Activated T-cell treated with anti-CD3 and anti-CD28 coated beads for 1 hour (primary cell): ENCODE results near the gene GRB2.
A peak's percentile ranks its signal among the peaks of the same experiment; 100 is the strongest.
"Not testable (repeated sequence)": the region's sequence is repeated elsewhere in the genome, so short reads cannot be mapped to it uniquely, and the experiment has no call there.

Experiments used
- DNase-seq: peaks from one replicate; pipeline ENCODE4 v3.0.0-alpha.2; 2020; ENCODE audit warnings: low read depth

Gene GRB2

DNA sequence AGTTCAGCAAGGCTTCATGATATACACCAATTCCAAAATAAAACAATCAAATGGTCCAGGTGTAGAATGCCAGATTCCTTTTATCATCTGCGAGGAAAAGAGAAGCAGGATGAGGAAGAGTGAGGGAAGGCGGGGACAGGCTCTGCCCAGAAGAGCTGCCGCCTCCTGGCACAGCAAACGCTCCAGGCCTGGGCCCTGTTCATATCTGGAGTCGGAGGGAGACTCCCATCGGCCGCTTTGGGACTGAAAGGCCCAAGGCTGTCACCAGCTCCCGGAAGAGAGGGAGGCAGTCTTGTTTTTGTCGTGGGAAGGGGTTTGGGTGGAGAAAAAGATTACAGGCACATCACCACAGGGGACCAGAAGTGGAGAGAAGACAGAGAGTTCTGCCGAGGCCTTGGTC is 87.3 kb downstream of the GRB2 start:
- DNase-seq: no peak

DNA sequence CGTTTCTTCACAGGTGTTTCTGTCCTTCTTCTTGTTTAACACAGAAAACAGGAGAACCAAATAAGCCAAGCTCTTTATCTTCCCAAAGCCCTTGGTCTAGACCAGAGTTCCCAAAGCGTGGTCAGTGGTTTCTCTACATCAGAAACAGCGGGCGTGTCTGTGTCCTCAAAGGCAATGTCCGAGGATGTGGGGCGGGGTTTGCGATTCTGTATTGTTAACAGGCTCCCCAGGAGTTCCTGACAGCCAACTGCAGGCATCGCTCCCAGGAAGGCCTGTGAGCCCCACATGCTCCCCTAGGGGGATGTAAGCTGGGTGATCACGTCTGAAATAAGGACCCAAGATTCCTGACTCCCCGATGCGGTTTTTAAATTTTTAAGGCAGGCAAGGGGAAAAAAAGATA is 87.8 kb downstream of the GRB2 start:
- DNase-seq: no peak

- no peak for DNase-seq
Measured at GRCh38 chr17:75316253-75316652, 89.2 kb downstream of the GRB2 start.

DNA sequence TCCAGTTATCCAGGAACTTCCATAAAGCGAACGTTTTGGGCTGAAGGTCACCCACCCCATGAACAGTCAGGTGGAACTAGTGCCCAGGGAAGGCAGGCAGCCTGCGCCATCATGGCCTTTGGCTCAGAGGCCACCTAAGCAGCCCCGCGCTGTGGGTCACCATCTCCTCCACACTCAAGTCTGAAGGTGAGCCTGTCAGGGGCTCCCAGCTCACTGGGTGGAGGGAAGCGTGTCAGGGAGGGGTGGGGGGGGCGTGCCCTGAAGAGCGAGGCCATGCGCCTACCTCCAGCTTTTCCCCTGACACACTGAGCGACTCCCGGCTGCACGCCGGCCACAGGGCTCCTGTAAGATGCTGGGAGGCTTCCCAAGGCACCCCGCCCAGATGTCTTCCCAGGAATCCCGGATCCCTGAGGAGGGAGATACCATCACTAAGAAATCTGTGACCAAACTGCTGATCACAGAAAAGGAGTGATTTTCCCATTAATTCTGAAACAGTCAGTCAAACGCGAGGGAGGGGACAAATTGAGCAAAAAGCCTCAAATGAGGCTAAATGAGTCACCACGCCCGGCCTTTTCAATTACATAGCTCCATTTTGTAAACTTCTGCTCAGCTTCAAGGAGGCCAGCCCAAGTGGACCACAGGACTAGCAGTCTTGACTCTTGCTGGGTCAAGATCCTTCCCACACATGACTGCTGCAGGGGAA is 89.8 kb downstream of the GRB2 start:
- DNase-seq: no peak

DNA sequence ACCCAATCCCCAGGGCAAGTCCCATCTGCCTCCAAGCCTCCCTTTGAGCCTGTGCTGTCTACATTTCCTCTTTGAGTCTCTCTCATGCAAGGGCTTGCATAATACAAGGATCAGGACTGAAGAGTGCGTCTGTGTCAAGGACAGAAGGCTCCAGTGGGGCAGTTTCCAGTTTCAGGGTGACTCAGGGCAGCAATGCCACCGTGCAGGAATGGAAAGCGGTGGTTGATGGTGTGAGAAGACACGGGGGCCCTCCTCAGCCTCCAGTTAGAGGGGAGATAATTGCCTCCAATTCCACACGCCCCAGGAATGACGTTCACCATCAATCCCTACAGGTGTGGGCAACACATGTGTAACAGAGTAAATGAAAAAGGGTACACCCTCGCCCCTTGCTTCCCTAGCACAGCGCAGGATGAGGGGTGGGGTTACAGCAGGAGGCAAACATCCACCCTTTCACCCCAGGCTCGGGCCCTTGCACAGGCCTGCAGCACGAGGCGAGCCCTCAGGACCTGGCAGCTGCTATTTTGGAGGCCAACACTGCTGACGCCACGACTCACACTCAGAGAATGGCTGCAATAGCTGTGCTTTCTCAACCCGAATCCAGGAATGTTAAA is 91.4 kb downstream of the GRB2 start:
- no peak for DNase-seq

GRCh38 chr17:75308732-75309629 is 96.5 kb downstream of the GRB2 start:
- DNase-seq: no peak

DNA sequence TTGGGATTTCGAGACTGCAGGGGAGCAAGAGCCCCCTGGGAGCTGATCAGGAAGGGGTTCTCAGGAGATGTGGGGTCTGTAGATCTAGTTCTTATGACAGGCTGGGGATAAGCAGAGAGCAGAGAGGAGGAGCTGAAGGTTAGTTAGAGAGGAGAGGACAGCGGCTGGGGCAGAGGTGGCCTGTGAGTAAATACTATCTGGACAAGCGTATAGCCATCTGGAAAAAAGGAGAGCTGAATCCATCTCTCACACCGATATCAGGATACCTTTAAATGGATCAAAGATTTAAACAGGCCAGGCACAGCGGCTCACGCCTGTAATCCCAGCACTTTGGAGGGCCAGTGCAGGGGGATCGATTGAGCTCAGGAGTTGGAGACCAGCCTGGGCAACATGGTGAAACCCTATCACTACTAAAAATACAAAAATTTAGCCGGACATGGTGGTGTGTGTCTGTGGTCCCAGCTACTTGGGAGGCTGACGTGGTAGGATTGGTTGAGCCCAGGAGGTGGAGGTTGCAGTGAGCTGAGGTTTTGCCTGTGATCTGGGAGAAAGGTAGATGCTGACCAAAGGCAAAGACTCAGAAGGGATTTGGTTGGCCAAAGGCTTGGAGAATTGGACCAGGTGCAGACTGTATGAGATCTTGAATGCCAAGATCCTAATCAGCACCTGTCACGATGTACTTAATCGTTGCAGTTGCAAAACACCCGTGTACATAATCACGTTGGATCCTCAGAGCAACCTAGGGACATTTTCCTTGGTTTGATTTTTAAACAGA is 97.3 kb downstream of the GRB2 start:
- DNase-seq: no peak

DNA sequence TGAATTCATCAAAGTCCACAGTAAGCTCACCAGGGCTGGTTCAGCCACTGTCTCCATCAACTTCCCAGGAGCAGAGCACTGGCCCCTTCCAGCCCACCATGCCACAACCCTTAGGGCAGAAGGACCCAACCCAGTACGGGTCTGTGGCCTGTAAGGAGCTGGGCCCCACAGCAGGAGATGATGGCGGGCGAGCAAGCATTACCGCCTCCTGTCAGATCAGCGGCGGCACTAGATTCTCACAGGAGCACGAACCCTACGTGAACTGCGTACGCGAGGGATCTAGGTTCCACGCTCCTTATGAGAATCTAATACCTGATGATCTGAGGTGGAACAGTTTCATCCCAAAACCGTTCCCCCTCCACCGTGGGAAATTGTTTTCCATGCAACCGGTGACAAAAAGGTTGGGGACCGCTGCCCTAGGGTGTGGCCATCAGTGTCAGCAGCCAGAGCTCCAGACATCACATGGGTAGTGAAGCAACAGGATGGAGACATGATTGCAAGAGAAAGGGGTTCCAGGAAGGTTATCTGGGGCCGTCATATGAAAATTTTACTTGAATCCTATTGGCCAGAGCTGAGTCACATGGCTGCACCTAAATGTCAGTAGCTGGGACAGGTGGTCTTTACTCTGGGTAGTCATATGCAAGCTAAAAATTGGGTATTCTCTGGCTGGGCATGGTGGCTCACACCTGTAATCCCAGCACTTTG is 103.8 kb downstream of the GRB2 start:
- DNase-seq: no peak

DNA sequence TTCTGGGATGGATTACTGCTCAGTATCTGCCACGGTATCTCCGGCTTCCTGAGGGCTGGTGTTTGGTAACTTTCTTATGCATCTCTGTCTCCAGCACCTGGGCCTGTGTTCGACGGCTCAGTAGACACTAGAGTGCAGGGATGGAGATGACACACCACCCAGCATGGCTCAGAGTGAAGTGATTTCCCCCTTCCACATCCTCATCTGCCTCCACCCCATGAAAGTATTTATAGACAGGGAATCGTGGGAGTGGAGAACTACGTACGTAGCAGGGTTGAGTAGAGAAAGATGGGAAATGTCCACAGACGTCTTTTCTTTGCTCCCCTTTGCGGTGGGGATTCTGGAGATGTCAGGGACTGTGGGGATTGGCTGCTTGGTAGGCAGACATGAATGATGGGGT is 104.4 kb downstream of the GRB2 start:
- DNase-seq: no peak

- no peak for DNase-seq
Measured at GRCh38 chr17:75300280-75300679, 105.2 kb downstream of the GRB2 start.

DNA sequence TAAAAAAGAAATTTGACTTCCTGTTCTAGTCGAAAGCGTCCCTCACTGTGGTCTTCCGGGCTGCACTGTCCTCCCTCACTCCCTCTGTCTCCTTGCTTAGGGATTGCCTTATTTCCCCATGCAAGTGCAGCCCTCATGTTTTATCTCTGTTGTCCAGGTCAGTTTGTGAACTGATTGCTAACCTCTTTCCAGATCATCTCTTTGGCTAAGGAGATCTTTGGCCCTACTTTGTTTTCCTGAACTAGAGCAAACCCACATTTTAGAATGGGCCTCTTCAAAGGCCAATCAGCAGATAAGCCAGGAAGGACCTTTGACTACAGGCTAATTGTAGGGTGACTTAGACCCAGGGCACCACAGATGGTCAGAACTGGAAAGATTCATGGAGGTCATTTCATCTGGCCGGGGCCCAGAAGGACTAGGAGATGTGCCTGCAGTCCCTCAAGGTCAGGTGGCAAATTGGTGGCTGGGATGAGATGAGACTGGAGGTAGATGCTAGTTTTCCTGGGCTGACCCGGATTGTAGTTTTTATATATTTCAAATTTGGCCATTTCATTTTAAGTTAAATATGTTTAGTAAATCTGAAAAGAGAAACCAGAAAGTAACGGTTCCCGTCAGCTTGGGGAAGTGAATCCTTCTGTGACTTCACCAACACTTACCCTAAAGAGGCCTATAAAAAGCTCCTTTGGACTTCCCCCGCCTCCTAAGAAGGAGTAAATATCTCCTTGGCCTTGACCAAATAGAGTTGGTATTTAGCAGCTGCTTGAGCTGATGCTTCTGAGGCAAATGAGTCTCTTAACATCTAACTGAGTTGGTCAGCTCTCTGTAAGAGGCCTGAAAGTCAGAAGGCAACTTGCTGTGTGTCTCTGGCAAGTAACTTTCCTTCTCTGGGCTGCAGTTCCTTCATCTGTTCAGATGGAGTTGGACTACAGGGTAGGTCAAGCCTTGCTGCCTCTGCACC is 110.0 kb downstream of the GRB2 start:
- DNase-seq: no peak

DNA sequence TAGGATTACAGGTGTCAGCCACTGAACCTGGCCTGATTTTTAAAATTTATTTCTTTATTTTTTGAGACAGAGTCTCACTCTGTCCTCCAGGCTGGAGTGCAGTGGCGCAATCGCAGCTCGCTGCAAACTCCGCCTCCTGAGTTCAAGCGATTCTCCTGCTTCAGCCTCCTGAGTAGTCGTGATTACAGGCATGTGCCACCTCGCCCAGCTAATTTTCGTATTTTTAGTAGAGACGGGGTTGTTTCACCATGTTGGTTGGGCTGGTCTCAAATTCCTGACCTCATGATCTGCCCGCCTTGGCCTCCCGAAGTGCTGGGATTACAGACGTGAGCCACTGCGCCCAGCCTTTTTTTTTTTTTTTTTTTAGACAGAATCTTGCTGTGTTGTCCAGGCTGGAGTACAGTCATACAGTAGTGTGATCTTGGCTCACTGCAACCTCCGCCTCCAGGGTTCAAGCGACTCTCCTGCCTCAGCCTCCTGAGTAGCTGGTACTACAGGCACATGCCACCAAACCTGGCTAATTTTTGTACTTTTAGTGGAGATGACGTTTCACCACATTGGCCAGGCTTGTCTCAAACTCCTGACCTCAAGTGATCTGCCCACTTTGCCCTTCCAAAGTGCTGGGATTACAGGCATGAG is 112.5 kb downstream of the GRB2 start:
- not testable (repeated sequence) for DNase-seq

- DNase-seq: peak; percentile 39
Measured at GRCh38 chr17:75289832-75290337, 115.6 kb downstream of the GRB2 start.

DNA sequence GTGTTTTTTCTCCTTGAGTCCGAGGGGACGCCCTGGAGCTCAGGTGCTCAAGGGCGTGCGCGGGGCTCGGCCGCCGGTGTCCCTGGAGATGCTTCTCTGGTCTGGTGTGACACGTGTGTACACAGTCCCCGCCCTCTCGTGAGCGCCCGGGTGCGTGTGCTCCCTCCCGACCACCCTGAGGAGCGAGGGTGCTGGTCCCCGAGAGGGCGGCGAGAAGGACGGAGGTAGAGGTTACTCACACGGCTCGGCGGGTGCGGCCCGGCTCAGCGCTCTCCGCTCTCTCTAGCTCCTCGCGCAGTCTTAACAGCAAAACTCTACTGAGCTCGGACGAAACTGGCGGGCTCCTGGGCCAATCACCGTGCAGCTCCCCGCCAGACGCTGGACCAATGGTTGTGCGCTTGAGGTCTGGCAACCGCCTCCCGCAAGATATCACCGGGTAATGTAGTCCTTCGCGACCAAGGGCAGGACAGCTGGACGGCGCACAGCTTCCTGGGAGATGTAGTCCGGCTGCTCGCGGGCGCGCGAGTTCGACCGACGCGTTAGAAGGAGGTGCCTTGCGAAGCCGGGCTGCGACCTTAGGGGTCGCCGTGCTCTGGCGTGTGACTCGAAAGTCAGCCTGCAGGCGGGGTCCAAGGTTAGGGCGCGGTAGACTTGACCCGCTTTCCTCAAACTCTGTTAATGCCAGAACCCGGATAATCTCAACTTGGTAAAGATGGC is 116.2 kb downstream of the GRB2 start, which contains the start of gene SLC25A19:
Gene SLC25A19, minus strand, starts transcription at position 319 of the 717 bp plus-strand sequence. CDS start 2,669 bp downstream, outside the sequence.
- peak; percentile 87 for DNase-seq

DNA sequence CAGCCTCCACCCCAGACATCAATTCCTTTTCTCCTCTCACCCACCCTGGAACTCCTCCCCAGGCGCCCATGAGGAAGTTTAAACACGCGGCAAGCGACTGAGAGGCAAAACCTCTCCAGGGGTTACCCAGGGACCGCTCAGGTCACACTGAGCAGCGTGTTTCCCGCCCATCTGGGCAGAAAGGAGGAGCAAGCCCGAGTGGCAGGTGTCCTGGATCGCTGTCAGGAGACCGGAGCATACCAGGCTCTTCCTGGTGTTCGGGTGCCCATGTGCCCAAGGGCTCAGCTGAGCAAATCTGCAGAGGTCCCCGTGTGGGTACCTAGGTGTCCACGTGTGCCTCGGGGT is 116.7 kb downstream of the GRB2 start:
- DNase-seq: no peak

GRCh38 chr17:75288359-75288758 is 117.1 kb downstream of the GRB2 start:
- DNase-seq: no peak

DNA sequence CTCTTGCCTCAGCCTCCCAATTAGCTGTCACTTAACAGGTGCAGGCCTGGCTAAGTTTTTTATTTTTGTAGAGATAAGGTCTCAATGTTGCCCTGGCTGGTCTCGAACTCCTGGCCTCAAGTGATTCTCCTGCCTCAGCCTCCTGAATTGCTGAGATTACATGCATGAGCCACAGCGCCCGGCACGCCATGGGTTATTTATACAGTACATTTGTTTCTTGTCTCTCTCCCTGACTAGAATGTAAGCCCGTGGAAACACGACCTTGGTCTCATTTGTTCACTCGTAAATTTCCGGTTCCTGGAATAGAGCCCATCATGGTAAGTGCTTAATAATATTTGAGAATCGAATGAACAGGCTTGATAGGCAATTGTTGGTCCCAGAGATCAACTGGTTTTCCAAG is 118.3 kb downstream of the GRB2 start:
- DNase-seq: no peak

DNA sequence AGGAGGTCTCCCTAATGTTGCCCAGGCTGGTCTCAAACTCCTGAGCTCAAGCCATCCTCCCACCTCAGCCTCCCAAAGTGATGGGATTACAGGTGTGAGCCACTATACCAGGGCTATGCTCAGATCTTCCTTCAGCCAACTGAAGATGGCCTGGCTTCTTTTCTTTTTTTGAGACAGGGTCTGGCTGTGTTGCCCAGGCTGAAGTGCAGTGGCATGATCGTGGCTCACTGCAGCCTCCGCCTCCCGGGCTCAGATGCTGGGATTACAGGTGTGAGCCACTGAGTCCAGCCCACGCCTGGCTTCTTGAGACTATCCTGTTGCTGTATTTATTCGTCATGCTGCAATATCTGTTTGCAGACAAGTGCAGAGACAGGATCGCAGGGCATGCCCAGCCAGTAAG is 120.4 kb downstream of the GRB2 start:
- DNase-seq: no peak

- DNase-seq: not testable (repeated sequence)
Measured at GRCh38 chr17:75280189-75280588, 125.3 kb downstream of the GRB2 start.
